ENCODE data around the gene GLRA2.
"Not testable (repeated sequence)": the region's sequence is repeated elsewhere in the genome, so short reads cannot be mapped to it uniquely, and the experiment has no call there.

The GLRA2 gene

DNA sequence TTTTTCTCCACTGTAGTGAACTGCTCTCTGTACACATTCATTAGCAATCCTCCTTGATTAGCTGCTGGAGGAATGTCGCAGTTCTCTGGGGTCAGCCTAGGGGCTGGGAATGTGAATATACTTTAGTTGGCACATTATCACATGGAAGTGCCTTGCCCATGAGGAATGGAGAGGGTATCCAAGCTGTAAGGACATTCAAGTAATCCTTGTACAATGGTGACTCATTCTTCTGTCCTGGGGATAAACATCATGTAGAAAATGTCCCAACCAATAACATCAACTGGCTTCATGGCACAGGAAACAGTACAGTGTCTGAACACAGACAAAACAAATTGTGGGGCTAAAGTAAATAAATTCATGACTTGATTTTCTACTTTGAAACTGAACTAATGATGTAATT lies 147.1 kb downstream of the GLRA2 start:
- H3K9ac ChIP-seq (ENCODE audit: low read length), result no peak overlapping the region
- H3K4me2 ChIP-seq (ENCODE audit: low read depth, low read length), result no peak overlapping the region
- no peak overlapping the region for H3K27ac ChIP-seq (ENCODE audit: low read length)
- no peaks in the 10 kb centered on the region for H3K27me3 ChIP-seq (replicated peaks; ENCODE audit: insufficient read depth, low read length)
- no peaks in the 10 kb centered on the region for H3K36me3 ChIP-seq (replicated peaks; ENCODE audit: insufficient read depth, low read length)
- H3K9me2 ChIP-seq (replicated peaks; ENCODE audit: insufficient read depth, low read length), result no peaks in the 10 kb centered on the region
- H2AFZ ChIP-seq (ENCODE audit: low read length), result no peak overlapping the region
- no peak for TF ChIP-seq EZH2phosphoT487 (IDR thresholded peaks at IDR 0.05; ENCODE audit: low read length)
- TF ChIP-seq EZH2 (optimal IDR thresholded peaks at IDR 0.05; ENCODE audit: low read depth, low read length), result no peak
- TF ChIP-seq, protein P1, sequence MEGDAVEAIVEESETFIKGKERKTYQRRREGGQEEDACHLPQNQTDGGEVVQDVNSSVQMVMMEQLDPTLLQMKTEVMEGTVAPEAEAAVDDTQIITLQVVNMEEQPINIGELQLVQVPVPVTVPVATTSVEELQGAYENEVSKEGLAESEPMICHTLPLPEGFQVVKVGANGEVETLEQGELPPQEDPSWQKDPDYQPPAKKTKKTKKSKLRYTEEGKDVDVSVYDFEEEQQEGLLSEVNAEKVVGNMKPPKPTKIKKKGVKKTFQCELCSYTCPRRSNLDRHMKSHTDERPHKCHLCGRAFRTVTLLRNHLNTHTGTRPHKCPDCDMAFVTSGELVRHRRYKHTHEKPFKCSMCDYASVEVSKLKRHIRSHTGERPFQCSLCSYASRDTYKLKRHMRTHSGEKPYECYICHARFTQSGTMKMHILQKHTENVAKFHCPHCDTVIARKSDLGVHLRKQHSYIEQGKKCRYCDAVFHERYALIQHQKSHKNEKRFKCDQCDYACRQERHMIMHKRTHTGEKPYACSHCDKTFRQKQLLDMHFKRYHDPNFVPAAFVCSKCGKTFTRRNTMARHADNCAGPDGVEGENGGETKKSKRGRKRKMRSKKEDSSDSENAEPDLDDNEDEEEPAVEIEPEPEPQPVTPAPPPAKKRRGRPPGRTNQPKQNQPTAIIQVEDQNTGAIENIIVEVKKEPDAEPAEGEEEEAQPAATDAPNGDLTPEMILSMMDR (IDR thresholded peaks at IDR 0.05; ENCODE audit: low read length), result no peak
- H3K4me1 ChIP-seq (ENCODE audit: low read length), result peaks cover 13% of the 10 kb centered on the region
- H3F3A ChIP-seq (ENCODE audit: insufficient read depth, low read length), result peaks cover 7% of the 10 kb centered on the region; the same call in 1 of the 2 replicates
- H3K9me3 ChIP-seq (replicated peaks; ENCODE audit: insufficient read depth, low read length), result no peaks in the 10 kb centered on the region
- H3K79me2 ChIP-seq (ENCODE audit: low read length), result no peaks in the 10 kb centered on the region
- DNase-seq, result no peak
- H3K4me3 ChIP-seq (ENCODE audit: low read length), result no peak overlapping the region
- no peaks in the 10 kb centered on the region for H4K20me1 ChIP-seq (ENCODE audit: insufficient read depth, low read length)

DNA sequence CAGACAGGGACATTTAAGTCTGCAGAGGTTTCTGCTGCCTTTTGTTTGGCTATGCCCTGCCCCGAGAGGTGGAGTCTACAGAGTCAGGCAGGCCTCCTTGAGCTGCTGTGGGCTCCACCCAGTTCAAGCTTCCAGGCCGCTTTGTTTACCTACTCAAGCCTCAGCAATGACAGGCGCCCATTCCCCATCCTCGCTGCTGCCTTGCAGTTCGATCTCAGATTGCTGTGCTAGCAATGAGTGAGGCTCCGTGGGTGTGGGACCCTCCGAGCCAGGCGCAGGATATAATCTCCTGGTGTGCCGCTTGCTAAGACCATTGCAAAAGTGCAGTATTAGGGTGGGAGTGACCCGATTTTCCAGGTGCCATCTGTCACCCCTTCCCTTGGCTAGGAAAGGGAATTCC lies 159.0 kb downstream of the GLRA2 start:
- H3K4me3 ChIP-seq (ENCODE audit: low read length); H3K4me1 ChIP-seq (ENCODE audit: low read length); DNase-seq; H3K79me2 ChIP-seq (ENCODE audit: low read length); H4K20me1 ChIP-seq (ENCODE audit: insufficient read depth, low read length); H3K36me3 ChIP-seq (replicated peaks; ENCODE audit: insufficient read depth, low read length); H3K27me3 ChIP-seq (replicated peaks; ENCODE audit: insufficient read depth, low read length); H3K4me2 ChIP-seq (ENCODE audit: low read depth, low read length); H3K9me3 ChIP-seq (replicated peaks; ENCODE audit: insufficient read depth, low read length); H3K27ac ChIP-seq (ENCODE audit: low read length); H3F3A ChIP-seq (ENCODE audit: insufficient read depth, low read length); H3K9me2 ChIP-seq (replicated peaks; ENCODE audit: insufficient read depth, low read length); H3K9ac ChIP-seq (ENCODE audit: low read length); H2AFZ ChIP-seq (ENCODE audit: low read length): not testable (repeated sequence)

DNA sequence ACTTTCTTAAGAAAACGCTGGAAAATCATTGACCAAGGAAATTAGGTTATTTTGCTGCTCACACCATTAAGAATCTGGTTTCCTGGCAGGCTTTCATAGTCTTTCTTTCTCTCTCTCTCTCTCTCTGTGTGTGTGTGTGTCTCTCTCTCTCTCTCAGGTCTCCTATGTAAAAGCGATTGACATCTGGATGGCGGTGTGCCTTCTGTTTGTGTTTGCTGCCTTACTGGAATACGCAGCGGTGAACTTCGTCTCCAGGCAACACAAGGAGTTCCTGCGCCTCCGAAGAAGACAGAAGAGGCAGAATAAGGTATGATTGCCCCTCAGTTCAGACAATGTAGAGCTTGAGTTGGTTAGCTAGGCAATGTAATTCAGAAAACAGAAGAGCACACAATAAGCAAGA lies 161.2 kb downstream of the GLRA2 start:
- no peak for TF ChIP-seq EZH2phosphoT487 (IDR thresholded peaks at IDR 0.05; ENCODE audit: low read length)
- TF ChIP-seq EZH2 (optimal IDR thresholded peaks at IDR 0.05; ENCODE audit: low read depth, low read length), result no peak
- TF ChIP-seq, protein P1 (IDR thresholded peaks at IDR 0.05; ENCODE audit: low read length), result no peak
- H3K9me3 ChIP-seq (replicated peaks; ENCODE audit: insufficient read depth, low read length), result no peaks in the 10 kb centered on the region
- no peak overlapping the region for H3K9ac ChIP-seq (ENCODE audit: low read length)
- H4K20me1 ChIP-seq (ENCODE audit: insufficient read depth, low read length), result no peaks in the 10 kb centered on the region
- no peak overlapping the region for H3K4me2 ChIP-seq (ENCODE audit: low read depth, low read length)
- H3K4me1 ChIP-seq (ENCODE audit: low read length), result no peaks in the 10 kb centered on the region
- no peaks in the 10 kb centered on the region for H3K36me3 ChIP-seq (replicated peaks; ENCODE audit: insufficient read depth, low read length)
- H3K9me2 ChIP-seq (replicated peaks; ENCODE audit: insufficient read depth, low read length), result no peaks in the 10 kb centered on the region
- no peak overlapping the region for H3K27ac ChIP-seq (ENCODE audit: low read length)
- H3K4me3 ChIP-seq (ENCODE audit: low read length), result no peak overlapping the region
- no peaks in the 10 kb centered on the region for H3K79me2 ChIP-seq (ENCODE audit: low read length)
- no peak overlapping the region for H2AFZ ChIP-seq (ENCODE audit: low read length)
- no peaks in the 10 kb centered on the region for H3K27me3 ChIP-seq (replicated peaks; ENCODE audit: insufficient read depth, low read length)
- no peak for DNase-seq
- no peaks in the 10 kb centered on the region for H3F3A ChIP-seq (ENCODE audit: insufficient read depth, low read length)

DNA sequence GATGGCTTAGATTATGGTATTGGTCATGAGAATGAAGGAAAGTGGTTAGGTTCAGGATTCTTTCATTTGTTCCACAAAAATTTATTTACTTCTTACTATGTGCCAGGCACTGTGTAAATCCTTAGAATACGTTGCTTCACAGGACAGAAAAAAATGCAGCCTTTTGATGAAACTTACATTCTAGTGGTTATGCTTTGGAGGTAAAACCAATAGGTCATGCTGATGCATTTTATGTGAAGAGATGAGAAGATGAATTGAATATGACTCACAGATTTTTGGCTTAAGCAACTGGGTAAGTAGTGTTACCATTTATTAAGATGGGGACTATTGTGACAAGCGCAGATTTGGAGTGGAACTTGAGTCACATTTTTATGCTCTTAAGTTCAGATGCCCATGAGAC lies 165.3 kb downstream of the GLRA2 start:
- DNase-seq, result no peak
- Histone ChIP-seq H3K4me3 (ENCODE audit: low read length) (no peak overlapping the region), H3F3A (ENCODE audit: insufficient read depth, low read length) (no peaks in the 10 kb centered on the region), H3K9me2 (replicated peaks; ENCODE audit: insufficient read depth, low read length) (no peaks in the 10 kb centered on the region), H3K9me3 (replicated peaks; ENCODE audit: insufficient read depth, low read length) (no peaks in the 10 kb centered on the region), H2AFZ (ENCODE audit: low read length) (no peak overlapping the region), H3K9ac (ENCODE audit: low read length) (no peak overlapping the region), H3K27me3 (replicated peaks; ENCODE audit: insufficient read depth, low read length) (no peaks in the 10 kb centered on the region), H3K27ac (ENCODE audit: low read length) (no peak overlapping the region), H3K79me2 (ENCODE audit: low read length) (no peaks in the 10 kb centered on the region), H4K20me1 (ENCODE audit: insufficient read depth, low read length) (no peaks in the 10 kb centered on the region), H3K36me3 (replicated peaks; ENCODE audit: insufficient read depth, low read length) (no peaks in the 10 kb centered on the region), H3K4me2 (ENCODE audit: low read depth, low read length) (no peak overlapping the region), H3K4me1 (ENCODE audit: low read length) (no peaks in the 10 kb centered on the region)
- no peak for TF ChIP-seq EZH2phosphoT487 (IDR thresholded peaks at IDR 0.05; ENCODE audit: low read length)
- TF ChIP-seq EZH2 (optimal IDR thresholded peaks at IDR 0.05; ENCODE audit: low read depth, low read length), result no peak
- TF ChIP-seq, protein P1 (IDR thresholded peaks at IDR 0.05; ENCODE audit: low read length), result no peak
